GM04503 (cell line): ENCODE data around the gene TLR6.
"Not testable (repeated sequence)": the region's sequence is repeated elsewhere in the genome, so short reads cannot be mapped to it uniquely, and the experiment has no call there.

Source experiments
- DNase-seq: peaks from one replicate; pipeline ENCODE4 v3.0.0-alpha.2; 2012; ENCODE audit warnings: low read depth

The TLR6 gene

DNA sequence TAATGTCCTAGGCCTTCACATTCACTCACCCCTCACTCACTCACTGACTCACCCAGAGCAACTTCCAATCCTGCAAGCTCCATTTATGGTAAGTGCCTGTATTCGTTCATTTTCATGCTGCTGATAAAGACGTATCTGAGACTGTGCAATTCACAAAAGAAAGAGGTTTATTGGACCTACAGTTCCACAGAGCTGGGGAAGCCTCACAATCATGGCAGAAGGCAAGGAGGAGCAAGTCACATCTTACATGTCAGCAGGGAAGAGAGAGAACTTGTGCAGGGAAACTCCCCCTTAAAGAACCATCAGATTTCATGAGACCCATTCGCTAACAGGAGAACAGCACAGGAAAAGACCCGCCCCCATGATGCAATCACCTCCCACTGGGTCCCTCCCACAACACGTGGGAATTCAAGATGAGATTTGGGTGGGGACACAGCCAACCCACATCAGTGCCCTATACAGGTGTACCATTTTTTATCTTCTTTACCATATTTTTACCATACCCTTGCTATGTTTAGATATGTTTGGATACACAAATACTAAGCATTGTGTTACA lies 33.8 kb downstream of the TLR6 start:
- no peak for DNase-seq

DNA sequence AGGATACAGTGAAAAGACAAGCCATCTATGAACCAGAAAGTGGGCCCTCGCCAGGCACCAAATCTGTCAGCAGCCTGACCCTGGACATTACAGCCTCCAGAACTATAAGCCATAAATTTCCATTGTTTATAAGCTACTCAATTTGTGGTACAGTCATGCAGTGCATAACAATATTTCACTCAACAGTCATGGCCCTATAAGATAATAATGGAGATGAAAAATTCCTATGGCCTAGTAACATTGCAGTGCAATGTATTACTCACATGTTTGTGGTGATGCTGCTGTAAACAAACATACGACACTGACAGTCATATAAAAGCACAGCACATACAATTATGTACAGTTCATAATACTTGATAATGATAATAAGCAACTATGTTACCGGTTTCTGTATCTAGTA lies 34.9 kb downstream of the TLR6 start:
- DNase-seq, result no peak

- no peak for DNase-seq
Measured at GRCh38 chr4:38820329-38821061, 36.1 kb downstream of the TLR6 start.

DNA sequence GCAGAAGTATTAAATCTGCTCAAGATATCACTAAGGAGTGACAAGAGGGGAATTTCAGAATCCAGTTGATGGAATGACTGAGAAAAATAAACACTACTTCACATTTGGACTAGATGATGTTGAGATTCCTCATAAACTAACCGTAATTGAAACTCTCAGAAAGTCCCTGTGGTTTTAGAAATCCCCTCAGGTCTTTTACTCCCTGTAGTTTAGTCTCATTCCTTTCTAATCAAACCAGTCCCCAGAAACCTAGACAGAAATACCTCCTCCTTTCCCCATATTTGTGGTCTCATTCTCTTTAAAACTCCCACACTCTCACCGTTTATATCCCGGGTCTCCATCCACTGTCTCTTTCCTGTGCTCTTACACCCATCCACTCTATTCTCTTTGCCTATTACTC lies 37.0 kb downstream of the TLR6 start:
- no peak for DNase-seq

- no peak for DNase-seq
Measured at GRCh38 chr4:38818441-38818976, 38.1 kb downstream of the TLR6 start.

DNA sequence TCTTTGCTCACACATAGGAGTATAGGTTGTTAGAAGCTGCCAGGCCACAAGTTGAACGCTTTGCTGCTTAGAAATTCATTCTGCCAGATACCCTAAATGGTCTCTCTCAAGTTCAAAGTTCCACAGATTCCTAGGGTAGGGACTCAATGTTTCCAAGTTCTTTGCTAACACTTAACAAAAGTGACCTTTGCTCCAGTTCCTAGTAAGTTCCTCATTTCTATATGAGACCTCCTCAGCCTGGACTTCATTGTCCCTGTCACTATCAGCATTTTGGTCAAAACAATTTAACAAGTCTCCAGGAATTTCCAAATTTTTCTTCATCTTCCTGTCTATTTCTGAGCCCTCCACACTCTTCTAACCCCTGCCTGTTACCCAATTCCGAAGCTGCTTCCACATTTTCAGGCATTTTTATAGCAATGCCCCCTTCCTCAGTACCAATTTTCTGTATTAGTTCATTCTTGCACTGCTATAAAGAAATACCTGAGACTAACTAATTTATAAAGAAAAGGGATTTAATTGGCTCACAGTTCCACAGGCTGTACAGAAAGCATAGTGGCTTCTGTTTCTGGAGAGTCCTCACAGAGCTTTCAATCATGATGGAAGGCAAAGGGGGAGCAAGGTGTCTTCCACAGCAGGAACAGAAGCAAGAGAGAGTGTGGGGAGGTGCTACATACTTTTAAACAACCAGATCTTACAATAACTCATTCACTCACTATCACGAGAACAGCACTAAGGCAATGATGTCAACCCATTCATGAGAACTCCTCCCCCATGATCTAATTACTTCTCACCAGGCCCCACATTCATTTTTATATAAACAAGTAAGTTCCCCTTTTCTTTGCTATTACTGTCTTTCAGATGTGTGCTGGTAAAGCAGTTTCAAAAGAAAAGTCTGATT lies 40.5 kb downstream of the TLR6 start:
- DNase-seq, result no peak

DNA sequence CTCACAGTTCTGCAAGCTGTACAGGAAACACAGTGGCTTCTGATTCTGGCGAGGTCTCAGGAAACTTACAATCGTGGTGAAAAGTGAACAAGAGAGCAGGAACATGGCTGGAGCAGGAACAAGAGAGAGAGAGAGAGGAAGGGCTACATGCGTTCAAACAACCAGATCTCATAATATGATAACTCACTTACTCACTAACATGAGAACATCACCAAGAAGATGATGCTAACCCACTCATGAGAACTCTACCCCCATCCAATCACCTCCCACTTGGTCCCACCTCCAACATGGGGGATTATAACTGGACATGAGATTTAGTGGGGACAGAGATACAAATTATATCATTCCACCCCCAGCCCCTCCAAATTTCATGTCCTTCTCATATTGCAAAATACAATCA lies 42.2 kb downstream of the TLR6 start:
- no peak for DNase-seq

DNA sequence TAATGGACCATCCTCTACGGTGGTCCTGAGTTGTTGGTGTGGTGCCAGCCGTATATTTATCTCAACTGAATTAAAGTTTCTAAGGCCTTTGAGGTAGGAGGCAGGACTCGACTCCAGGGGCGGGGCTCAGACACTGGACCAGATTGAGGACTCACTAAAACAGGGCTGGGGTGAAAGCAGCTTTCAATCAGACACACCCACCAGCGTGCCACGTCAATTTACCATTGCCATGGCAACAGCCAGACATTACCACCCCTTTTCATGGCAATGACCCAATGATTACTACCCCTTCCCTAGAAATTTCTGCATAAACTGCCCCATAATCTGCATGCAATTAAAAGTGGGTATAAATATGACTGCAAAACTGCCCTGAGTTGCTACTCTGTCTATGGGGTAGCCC lies 45.3 kb downstream of the TLR6 start:
- DNase-seq, result no peak

- DNase-seq, result not testable (repeated sequence)
Measured at GRCh38 chr4:38807462-38807861, 49.2 kb downstream of the TLR6 start.

DNA sequence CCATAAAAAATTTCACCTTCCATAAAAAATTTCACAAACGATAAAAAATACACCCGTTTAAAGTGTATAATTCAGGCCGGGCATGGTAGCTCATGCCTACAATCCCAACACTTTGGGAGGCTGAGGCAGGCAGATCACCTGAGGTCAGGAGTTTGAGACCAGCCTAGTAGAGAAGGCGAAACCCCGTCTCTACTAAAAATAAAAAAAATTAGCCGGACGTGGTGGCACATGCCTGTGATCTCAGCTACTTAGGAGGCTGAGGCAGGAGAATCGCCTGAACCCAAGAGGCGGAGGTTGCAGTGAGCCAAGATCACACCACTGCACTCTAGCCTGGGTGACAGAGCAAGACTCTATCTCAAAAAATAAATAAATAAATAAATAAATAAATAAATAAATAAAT lies 50.4 kb downstream of the TLR6 start:
- not testable (repeated sequence) for DNase-seq

DNA sequence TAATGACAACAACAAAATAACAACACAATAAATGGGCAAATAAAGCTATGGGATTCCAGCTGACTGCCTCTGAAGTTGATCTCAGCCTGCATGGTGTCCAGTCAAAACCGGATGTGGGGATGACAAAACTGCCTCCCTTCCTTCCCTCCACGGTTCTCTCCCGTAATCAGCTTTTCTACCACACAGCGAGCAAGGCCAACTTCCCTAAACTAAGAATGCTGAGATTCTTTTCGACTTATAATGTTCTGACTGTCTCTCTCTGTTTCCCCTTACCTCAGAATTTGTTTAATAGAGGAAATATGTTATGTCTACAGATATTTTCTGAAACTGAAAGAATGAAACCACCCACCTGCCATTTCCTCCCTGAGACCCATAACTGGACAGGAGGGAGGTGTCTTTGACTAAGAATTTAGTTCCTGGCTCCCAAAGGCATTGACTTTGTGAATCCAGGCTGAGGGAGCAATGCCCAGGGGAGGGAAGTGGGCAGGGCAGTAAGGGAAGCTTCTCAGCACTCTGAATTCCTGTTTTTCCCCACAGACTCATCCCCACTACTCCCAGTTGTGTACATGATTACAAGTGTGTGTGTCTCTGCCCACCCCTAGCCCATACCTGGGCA lies 51.0 kb downstream of the TLR6 start:
- DNase-seq, result no peak

GRCh38 chr4:38804654-38805295 lies 51.8 kb downstream of the TLR6 start, which contains the start of gene TLR1:
TSS of gene TLR1 (minus strand) at chr4:38804791. CDS start at chr4:38798831, 5,960 bp downstream.
- DNase-seq, result no peak

- DNase-seq, result no peak
Measured at GRCh38 chr4:38803833-38804653, 52.6 kb downstream of the TLR6 start.

- no peak for DNase-seq
Measured at GRCh38 chr4:38802561-38803355, 53.9 kb downstream of the TLR6 start.

DNA sequence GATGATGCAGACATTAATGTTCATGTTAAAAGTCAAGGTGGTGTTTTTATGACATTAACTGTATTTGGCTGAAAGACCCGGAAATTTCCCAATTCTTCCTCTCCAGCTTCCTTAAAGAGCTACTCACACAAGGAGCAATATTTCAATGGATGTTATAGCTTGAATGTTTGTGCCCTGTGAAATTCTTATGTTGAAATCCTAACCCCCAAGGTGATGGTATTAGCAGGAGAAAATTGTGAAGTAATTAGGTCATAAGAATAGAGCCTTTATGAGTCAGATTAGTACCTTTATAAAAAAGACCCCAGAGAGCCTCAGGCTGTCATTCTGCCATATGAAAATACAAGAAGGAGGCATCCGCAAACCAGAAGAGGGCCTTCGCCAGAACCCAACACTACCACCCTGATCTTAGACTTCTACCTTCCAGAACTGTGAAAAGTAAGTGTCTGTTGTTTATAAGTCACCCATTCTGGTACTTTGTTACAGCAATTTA lies 55.6 kb downstream of the TLR6 start:
- DNase-seq, result no peak

DNA sequence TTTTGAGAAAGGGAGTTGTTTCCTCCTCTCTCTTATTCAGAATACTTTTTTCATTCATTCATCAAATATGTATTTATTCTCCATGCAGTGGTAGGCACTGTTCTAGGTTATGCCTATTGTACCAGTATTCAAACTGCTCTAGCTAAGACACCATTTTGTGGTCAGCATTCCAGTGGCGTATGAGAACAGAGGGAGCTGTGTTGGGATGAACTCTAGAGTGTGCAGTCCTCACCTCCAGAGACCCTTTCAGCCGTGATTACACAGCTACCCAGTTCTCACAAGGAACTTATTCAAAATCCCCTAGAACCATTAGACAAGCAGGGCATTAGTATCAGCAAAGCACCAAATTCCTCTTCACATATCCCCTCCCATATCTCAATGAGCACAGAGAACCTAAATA lies 56.3 kb downstream of the TLR6 start:
- no peak for DNase-seq

GRCh38 chr4:38795087-38795486 lies 61.5 kb downstream of the TLR6 start:
- no peak for DNase-seq

- DNase-seq, result no peak
Measured at GRCh38 chr4:38794051-38794450, 62.6 kb downstream of the TLR6 start.

DNA sequence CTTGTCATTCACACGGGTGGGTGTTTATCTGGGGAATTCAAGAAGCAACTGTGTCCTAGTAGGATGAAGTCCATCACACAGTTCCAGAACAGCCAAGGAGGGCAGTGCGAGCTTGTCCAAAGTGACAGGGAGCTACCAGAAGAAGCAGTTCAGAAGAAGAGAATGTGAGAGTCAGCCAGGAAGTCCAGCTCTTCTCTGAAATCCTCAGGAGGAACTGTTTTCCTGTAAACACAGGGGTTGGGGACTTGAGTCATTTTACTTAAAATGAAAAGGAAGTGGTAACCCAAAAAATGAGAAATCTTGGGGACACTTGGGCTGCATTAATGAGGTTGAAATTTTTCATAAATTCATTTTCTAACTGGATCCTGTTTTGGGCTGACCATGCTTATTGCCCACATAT lies 65.6 kb downstream of the TLR6 start:
- DNase-seq, result no peak

- DNase-seq, result no peak
Measured at GRCh38 chr4:38788317-38788716, 68.3 kb downstream of the TLR6 start.
